Sigmoid colon (tissue), 7 donors: ENCODE results near the gene TFCP2L1. TPM values are rescaled to one million over a fixed set of nuclear protein-coding genes. Genes with fewer than 3 reads are reported as not detected.

Experiments used
- DNase-seq: peaks from one replicate; pipeline ENCODE4 v3.0.0-alpha.2; 2019
- H3K27ac ChIP-seq, 4 donors: fragments of 200-600 bp; sonication (generic); one replicate each; pipeline ENCODE4 v1.5.1; 2016 to 2019; ENCODE audit warnings: mild to moderate bottlenecking in 1 of 4
- H3K27me3 ChIP-seq, 3 donors: fragments of 200-600 bp; sonication (generic); one replicate each; pipeline ENCODE4 v1.5.1; 2019; ENCODE audit warnings: mild to moderate bottlenecking in 1 of 3
- H3K36me3 ChIP-seq, 4 donors: fragments of 200-600 bp; sonication (generic); one replicate each; pipeline ENCODE4 v1.5.1; 2016 to 2019
- H3K4me1 ChIP-seq, 4 donors: fragments of 200-600 bp; sonication (generic); one replicate each; pipeline ENCODE4 v1.5.1; 2017 to 2019
- H3K4me3 ChIP-seq, 4 donors: fragments of 200-600 bp; sonication (generic); one replicate each; pipeline ENCODE4 v1.5.1; 2017 to 2019; ENCODE audit warnings: mild to moderate bottlenecking in 2 of 4, moderate library complexity in 1 of 4
- H3K9me3 ChIP-seq, 4 donors: fragments of 200-600 bp in 3 of 4; sonication (generic) in 3 of 4; one replicate each; pipeline versions ENCODE4 v1.5.1 to v1.6.1; 2013 to 2019
- CTCF ChIP-seq, 4 experiments: fragments of 450-650 bp in 3 of 4; fragments of 200-600 bp in 1 of 4; IDR thresholded peaks; one replicate each; pipeline ENCODE4 v1.5.1; 2016 to 2019; ENCODE audit warnings: antibody characterized with exemption in 4 of 4, mild to moderate bottlenecking in 3 of 4, moderate library complexity in 2 of 4
- EP300 ChIP-seq, 4 donors: sonication (generic); formaldehyde crosslinking; IDR thresholded peaks; one replicate each; pipeline ENCODE4 v1.6.1; 2017; ENCODE audit warnings: antibody characterized with exemption in 4 of 4
- POLR2A ChIP-seq, 2 donors: fragments of 450-650 bp; IDR thresholded peaks; one replicate each; pipeline ENCODE4 v1.6.1; 2016; ENCODE audit warnings: antibody characterized with exemption in 2 of 2, mild to moderate bottlenecking in 2 of 2, moderate library complexity in 2 of 2
- POLR2AphosphoS5 ChIP-seq, 4 donors: sonication (generic); formaldehyde crosslinking; IDR thresholded peaks; one replicate each; pipeline ENCODE4 v1.6.1; 2017; ENCODE audit warnings: antibody characterized with exemption in 4 of 4
- WGBS, 2 donors: extraction: QIAGEN DNeasy Blood & Tissue Kit; methylation state at CpG; one replicate each; pipeline ENCODE4 v1.1.7; 2013; 5-methylcytosine and 5-hydroxymethylcytosine counted together
- intact Hi-C: fragments of 100-400 bp; cut with DNase I; formaldehyde crosslinking; loops from one replicate; pipeline ENCODE4 v1.15.1; 2023
- polyA plus RNA-seq, 3 donors: library from polyadenylated mRNA; stranded (reverse); fragments of 200-250 nt; gene quantifications; one replicate each; pipeline ENCODE4 v1.2.3, GENCODE V29; 2013
- total RNA-seq, 4 donors: library from RNA; depleted of rRNA; stranded (reverse); fragments of >200 nt; gene quantifications; one replicate each; pipeline ENCODE4 v1.1.0, GENCODE V29; 2016
- donor health status: healthy with polysubstance abuse.
- donor health status: Bipolar disorder and iron deficiency.
- donor health status: healthy.

Gene TFCP2L1
- total and polyA plus RNA-seq, 7 donors, result 0.14 to 35.5 (median 0.55) TPM

GRCh38 chr2:121281694-121282093, 3.3 kb downstream of the TFCP2L1 start:
- no peak for DNase-seq
- Histone ChIP-seq H3K27ac (no peak overlapping the region), H3K4me1 (peaks cover 0 to 15% (median 12%) of the 10 kb centered on the region in 4 donors), H3K36me3 (no peaks in the 10 kb centered on the region), H3K27me3 (peaks cover 10 to 51% (median 32%) of the 10 kb centered on the region in 3 donors), H3K4me3 (no peak overlapping the region), H3K9me3 (no peaks in the 10 kb centered on the region)
- TF ChIP-seq POLR2AphosphoS5 (IDR thresholded peaks at IDR 0.05), result no peak
- intact Hi-C loops, result no loop called here
- 39 to 65% methylated on average over 7 of the region's 7 CpGs for WGBS, 2 donors

- 80 to 88% methylated on average over 19 of the region's 19 CpGs for WGBS, 2 donors
- Histone ChIP-seq H3K4me1 (peaks cover 0 to 15% (median 12%) of the 10 kb centered on the region in 4 donors), H3K4me3 (no peak overlapping the region), H3K9me3 (no peaks in the 10 kb centered on the region), H3K36me3 (no peaks in the 10 kb centered on the region), H3K27ac (no peak overlapping the region), H3K27me3 (peaks cover 10 to 47% (median 32%) of the 10 kb centered on the region in 3 donors)
- TF ChIP-seq POLR2A (IDR thresholded peaks at IDR 0.05) (no peak), POLR2AphosphoS5 (IDR thresholded peaks at IDR 0.05) (no peak), CTCF (IDR thresholded peaks at IDR 0.05) (no peak), EP300 (IDR thresholded peaks at IDR 0.05) (no peak)
- intact Hi-C loops, result no loop called here
- DNase-seq, result peak; percentile 43
Measured at GRCh38 chr2:121281107-121281506, 3.9 kb downstream of the TFCP2L1 start.

- Histone ChIP-seq H3K36me3 (no peaks in the 10 kb centered on the region), H3K9me3 (no peaks in the 10 kb centered on the region), H3K4me1 (peaks cover 0 to 7% (median 7%) of the 10 kb centered on the region in 4 donors), H3K27me3 (peaks cover 3 to 32% (median 20%) of the 10 kb centered on the region in 3 donors), H3K27ac (no peak overlapping the region), H3K4me3 (no peak overlapping the region)
- DNase-seq, result peak; percentile 34
- intact Hi-C loops, result no loop called here
- no peak for TF ChIP-seq POLR2AphosphoS5 (IDR thresholded peaks at IDR 0.05)
- no peak for TF ChIP-seq EP300 (IDR thresholded peaks at IDR 0.05)
- TF ChIP-seq POLR2A (IDR thresholded peaks at IDR 0.05), result no peak
- TF ChIP-seq CTCF (IDR thresholded peaks at IDR 0.05), result no peak
- 73 to 79% methylated on average over 10 of the region's 10 CpGs for WGBS, 2 donors
Measured at GRCh38 chr2:121279476-121280220, 5.4 kb downstream of the TFCP2L1 start.

GRCh38 chr2:121276341-121276740, 8.7 kb downstream of the TFCP2L1 start:
- intact Hi-C loops, result no loop called here
- peaks cover 0 to 3% (median 0%) of the 10 kb centered on the region in 3 donors for H3K27me3 ChIP-seq
- WGBS, 2 donors, result 92 to 96% methylated on average over 6 of the region's 6 CpGs
- H3K36me3 ChIP-seq, result no peaks in the 10 kb centered on the region
- peak; percentile 26 for DNase-seq
- no peak overlapping the region for H3K4me3 ChIP-seq
- H3K27ac ChIP-seq, result no peak overlapping the region
- no peaks in the 10 kb centered on the region for H3K9me3 ChIP-seq
- TF ChIP-seq CTCF (IDR thresholded peaks at IDR 0.05), result no peak
- no peak for TF ChIP-seq POLR2A (IDR thresholded peaks at IDR 0.05)
- no peak for TF ChIP-seq EP300 (IDR thresholded peaks at IDR 0.05)
- TF ChIP-seq POLR2AphosphoS5 (IDR thresholded peaks at IDR 0.05), result no peak
- H3K4me1 ChIP-seq, result no peaks in the 10 kb centered on the region

GRCh38 chr2:121273116-121273515, 11.9 kb downstream of the TFCP2L1 start:
- H3K27ac ChIP-seq, result no peak overlapping the region
- no peak overlapping the region for H3K4me3 ChIP-seq
- intact Hi-C loops, result no loop called here
- 29 to 48% methylated on average over 3 of the region's 3 CpGs for WGBS, 2 donors
- H3K9me3 ChIP-seq, result no peaks in the 10 kb centered on the region
- no peaks in the 10 kb centered on the region for H3K4me1 ChIP-seq
- no peaks in the 10 kb centered on the region for H3K27me3 ChIP-seq
- peak; percentile 2 for DNase-seq
- H3K36me3 ChIP-seq, result no peaks in the 10 kb centered on the region
- TF ChIP-seq POLR2AphosphoS5 (IDR thresholded peaks at IDR 0.05) (no peak), POLR2A (IDR thresholded peaks at IDR 0.05) (no peak), EP300 (IDR thresholded peaks at IDR 0.05) (no peak), CTCF (IDR thresholded peaks at IDR 0.05) (no peak)
